Loucy (cell line): ENCODE measurements around the gene GZF1.

Experiments
- CTCF ChIP-seq: fragments of 200-600 bp; sonication (generic); conservative IDR thresholded peaks from 2 replicates; pipeline ENCODE4 v1.5.1; 2014; ENCODE audit warnings: mild to moderate bottlenecking, antibody characterized with exemption, low read length
- EZH2phosphoT487 ChIP-seq: fragments of 200-600 bp; IDR thresholded peaks from 2 replicates; pipeline ENCODE4 v1.6.1; 2018; ENCODE audit warnings: antibody characterized with exemption, mild to moderate bottlenecking, moderate library complexity, borderline replicate concordance

DNA sequence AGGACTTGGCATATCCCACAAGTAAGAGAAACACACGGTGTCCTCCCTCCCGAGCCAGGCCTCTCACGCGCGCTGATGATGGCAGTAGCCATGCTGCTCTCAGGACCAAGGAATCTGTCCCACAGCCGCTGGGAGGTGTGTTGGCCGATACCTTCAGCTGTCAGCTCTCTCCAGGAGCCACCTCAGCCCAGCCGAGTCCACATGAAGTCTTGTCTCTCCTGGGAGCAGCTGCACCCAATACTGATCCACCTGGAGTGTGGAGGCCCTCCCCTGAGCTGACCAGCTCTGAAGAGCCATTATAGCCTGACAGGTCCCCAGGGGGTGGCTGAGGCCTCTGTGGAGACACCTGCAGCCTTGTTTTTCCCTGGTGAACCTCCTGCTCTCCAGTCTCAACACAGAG lies 35.2 kb upstream of the GZF1 start:
- TF ChIP-seq CTCF (no peak), EZH2phosphoT487 (no peak)
